ENCODE measurements around the gene CGREF1. TPM values are rescaled to one million over a fixed set of nuclear protein-coding genes. Genes with fewer than 3 reads are reported as not detected.

CGREF1 gene
- total and polyA plus RNA-seq, 7 experiments from 2014 or later = 0.34 to 3.5 (median 0.52) TPM; not detected in 1

DNA sequence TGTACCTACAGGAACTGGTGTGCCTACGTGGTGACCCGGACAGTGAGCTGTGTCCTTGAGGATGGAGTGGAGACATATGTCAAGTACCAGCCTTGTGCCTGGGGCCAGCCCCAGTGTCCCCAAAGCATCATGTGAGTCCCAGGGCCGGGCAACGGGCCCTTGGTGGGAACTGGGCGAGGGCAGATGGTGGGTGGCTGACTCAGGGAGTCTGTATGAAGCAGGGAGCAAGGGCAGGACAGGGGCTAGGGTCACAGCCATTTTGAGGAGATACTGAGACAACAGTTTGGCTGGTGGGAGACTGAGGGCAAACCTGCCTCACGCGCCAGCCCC lies 38.8 kb downstream of the CGREF1 start:
- ChIA-PET CTCF (no interaction called here), POLR2A (interaction anchor here (1.7 to 11.1 kb wide), 2 partner anchors 7 to 47 kb away, joined by 7 to 134 read pairs; partner anchors contain the start of genes OST4 and TMEM214)
- Histone ChIP-seq H3K4me3 (ENCODE audit: low read length) (no peak overlapping the region), H3K27ac (ENCODE audit: low read depth, low read length) (no peak overlapping the region), H3K9me3 (ENCODE audit: control insufficient read depth in 2 of 3, low read length in 3 of 3) (no peaks in the 10 kb centered on the region), H3K4me1 (ENCODE audit: control insufficient read depth in 2 of 2, insufficient read depth in 2 of 2, low read length in 2 of 2) (peaks cover 14 to 25% of the 10 kb centered on the region in 2 donors), H3K36me3 (ENCODE audit: control insufficient read depth in 2 of 3, insufficient read depth in 3 of 3, low read length in 3 of 3) (no peaks in the 10 kb centered on the region), H3K27me3 (ENCODE audit: control insufficient read depth in 2 of 2, insufficient read depth in 2 of 2, low read length in 2 of 2) (no peaks in the 10 kb centered on the region)
- H3K4me3 Mint-ChIP-seq = peak overlapping the region in 3 of 10 donors; percentile 19 to 82 (median 34)
- H3K4me1 Mint-ChIP-seq = peaks cover 23 to 52% (median 40%) of the 10 kb centered on the region in 7 donors
- H3K36me3 Mint-ChIP-seq = no peaks in the 10 kb centered on the region
- no peaks in the 10 kb centered on the region for H3K27me3 Mint-ChIP-seq
- DNase-seq (no peak), ATAC-seq (no peak)
- H3K9me3 Mint-ChIP-seq = no peaks in the 10 kb centered on the region
- intact Hi-C loops (cut with micrococcal nuclease) = loop anchor here (2.0 to 10.0 kb wide), 3 partner anchors 119 to 405 kb away; partner anchors contain the start of genes EIF2B4 (in 1 of the 2), IFT172 (in 1 of the 2) and SNX17 (in 1 of the 2)
- peak overlapping the region in 7 of 9 donors; percentile 4 to 97 (median 79) for H3K27ac Mint-ChIP-seq

DNA sequence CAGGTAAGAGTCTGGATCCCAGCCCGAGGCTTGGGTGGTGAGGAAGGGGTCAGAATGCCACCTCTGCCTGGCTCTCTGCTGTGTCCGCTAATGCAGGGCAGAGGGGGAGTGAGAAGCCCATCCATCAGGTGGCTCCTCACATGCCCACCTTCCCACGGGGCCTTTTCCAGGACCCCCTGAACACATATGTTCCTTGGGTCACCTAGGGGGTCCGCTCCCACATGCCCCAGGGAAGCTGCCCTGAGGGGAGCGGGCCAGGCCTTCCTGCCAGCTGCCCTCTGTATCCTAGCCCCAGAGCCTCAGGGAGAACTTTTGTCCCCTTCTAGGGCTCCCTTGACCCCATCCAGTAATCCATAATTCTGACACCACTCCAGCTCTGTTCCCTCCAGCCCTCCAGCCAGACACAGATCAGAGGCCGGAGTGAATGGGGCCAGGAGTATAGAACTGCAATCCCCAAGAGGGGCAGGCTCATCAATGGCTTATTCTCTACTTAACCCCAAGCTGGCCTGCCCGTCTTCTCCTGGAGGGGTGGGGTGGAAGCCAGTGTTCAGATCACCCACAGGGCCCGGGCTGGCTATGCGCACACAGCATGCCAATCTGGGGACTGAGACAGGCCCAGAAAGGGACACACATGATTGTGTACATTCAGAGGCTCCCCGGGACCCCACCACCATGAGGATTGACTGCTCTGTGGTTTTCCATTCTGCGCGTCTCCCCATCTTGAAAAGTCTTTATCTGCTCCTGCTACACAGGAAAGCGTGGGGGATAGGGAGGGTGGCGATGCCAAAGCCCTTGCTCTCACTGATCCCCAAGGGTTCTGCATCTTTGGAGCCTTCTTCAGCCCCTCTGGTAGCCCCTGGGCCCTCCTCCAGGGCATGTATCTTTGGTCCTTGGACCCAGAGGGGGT lies 39.4 kb downstream of the CGREF1 start:
- H3K27me3 Mint-ChIP-seq = no peaks in the 10 kb centered on the region
- no peak for DNase-seq
- no peaks in the 10 kb centered on the region for H3K9me3 Mint-ChIP-seq
- Histone ChIP-seq H3K9me3 (ENCODE audit: control insufficient read depth in 2 of 3, low read length in 3 of 3) (no peaks in the 10 kb centered on the region), H3K36me3 (ENCODE audit: control insufficient read depth in 2 of 3, insufficient read depth in 3 of 3, low read length in 3 of 3) (no peaks in the 10 kb centered on the region), H3K4me3 (ENCODE audit: low read length) (no peak overlapping the region), H3K27me3 (ENCODE audit: control insufficient read depth in 2 of 2, insufficient read depth in 2 of 2, low read length in 2 of 2) (no peaks in the 10 kb centered on the region), H3K4me1 (ENCODE audit: control insufficient read depth in 2 of 2, insufficient read depth in 2 of 2, low read length in 2 of 2) (peaks cover 18 to 32% of the 10 kb centered on the region in 2 donors), H3K27ac (ENCODE audit: low read depth, low read length) (no peak overlapping the region)
- peaks cover 27 to 53% (median 45%) of the 10 kb centered on the region in 7 donors for H3K4me1 Mint-ChIP-seq
- POLR2A ChIA-PET = interaction anchor here (11.1 kb wide), 1 partner anchor 6 kb away, joined by 134 read pairs; the partner anchor contains the start of gene OST4
- intact Hi-C loops (cut with micrococcal nuclease) = loop anchor here (2.0 to 10.0 kb wide), 5 partner anchors 119 to 1675 kb away; partner anchors contain the start of genes CCDC121 (in 1 of the 2), EIF2B4 (in 1 of the 2), GPN1 (in 1 of the 2) and IFT172 (in 1 of the 2)
- CTCF ChIA-PET = interaction anchor here (0.7 kb wide), 1 partner anchor 61 kb away, joined by 3 read pairs; no protein-coding TSS in a partner anchor
- H3K4me3 Mint-ChIP-seq = no peak overlapping the region
- peak overlapping the region in 4 of 9 donors; percentile 79 to 97 (median 96) for H3K27ac Mint-ChIP-seq
- peaks cover 0 to 1% (median 0%) of the 10 kb centered on the region in 5 donors for H3K36me3 Mint-ChIP-seq
- no peak for ATAC-seq

DNA sequence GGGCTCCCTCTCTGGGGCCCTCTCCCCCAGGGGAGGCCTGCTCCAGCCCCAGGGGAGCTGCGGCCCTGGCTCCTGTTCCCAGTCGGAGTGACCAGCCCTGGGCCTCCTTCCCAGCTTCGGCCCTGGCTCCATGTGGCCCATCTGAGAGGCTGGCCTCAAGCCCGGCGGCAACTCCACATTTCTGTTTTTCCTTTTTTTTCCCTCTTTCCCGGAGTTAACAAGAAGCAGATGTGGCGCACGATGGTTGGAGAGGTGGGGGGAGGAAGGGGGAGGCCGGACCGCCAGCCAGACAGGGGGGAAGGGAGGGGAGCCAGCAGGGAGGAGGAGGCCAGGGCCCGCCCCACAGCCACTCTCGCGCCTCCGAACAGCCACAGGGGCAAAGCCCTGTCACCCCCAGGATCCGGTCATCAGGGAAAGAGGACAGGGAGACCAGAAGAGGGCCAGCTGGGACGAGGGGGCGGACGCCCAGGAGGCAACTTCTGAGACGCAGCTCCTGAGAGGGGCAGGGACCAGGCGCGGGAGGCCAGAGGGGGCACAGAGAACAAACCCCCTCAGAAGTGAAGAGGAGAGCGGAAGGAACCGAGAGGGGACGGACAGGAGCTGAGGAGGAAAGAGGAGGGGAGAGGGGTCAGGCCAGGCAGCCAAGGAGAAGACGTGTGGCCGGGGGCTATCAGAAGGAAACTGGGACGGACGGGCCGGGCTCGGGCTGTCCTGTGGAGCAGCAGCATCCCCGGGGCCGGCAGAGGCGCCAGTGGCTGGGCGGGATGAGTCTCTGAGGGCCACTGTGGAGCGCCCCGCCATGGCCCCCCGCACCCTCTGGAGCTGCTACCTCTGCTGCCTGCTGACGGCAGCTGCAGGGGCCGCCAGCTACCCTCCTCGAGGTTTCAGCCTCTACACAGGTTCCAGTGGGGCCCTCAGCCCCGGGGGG lies 40.4 kb downstream of the CGREF1 start, which contains the start of gene EMILIN1:
EMILIN1 (plus strand) TSS at position 349 of the 928 bp plus-strand sequence; CDS start at position 800, 451 bp downstream.
- Mint-ChIP-seq H3K4me1 (peaks cover 34 to 58% (median 51%) of the 10 kb centered on the region in 7 donors), H3K27ac (peak within 1 kb of the TSS in 2 of 9 donors; percentile 2 to 29), H3K4me3 (no peak within 1 kb of the TSS), H3K27me3 (no peaks in the 10 kb centered on the region), H3K36me3 (peaks cover 0 to 4% (median 0%) of the 10 kb centered on the region in 5 donors), H3K9me3 (no peaks in the 10 kb centered on the region)
- Histone ChIP-seq H3K4me1 (ENCODE audit: control insufficient read depth in 2 of 2, insufficient read depth in 2 of 2, low read length in 2 of 2) (peaks cover 19 to 38% of the 10 kb centered on the region in 2 donors), H3K4me3 (ENCODE audit: low read length) (no peak within 1 kb of the TSS), H3K27ac (ENCODE audit: low read depth, low read length) (no peak within 1 kb of the TSS), H3K27me3 (ENCODE audit: control insufficient read depth in 2 of 2, insufficient read depth in 2 of 2, low read length in 2 of 2) (no peaks in the 10 kb centered on the region), H3K36me3 (ENCODE audit: control insufficient read depth in 2 of 3, insufficient read depth in 3 of 3, low read length in 3 of 3) (no peaks in the 10 kb centered on the region), H3K9me3 (ENCODE audit: control insufficient read depth in 2 of 3, low read length in 3 of 3) (no peaks in the 10 kb centered on the region)
- ChIA-PET CTCF (no interaction called here), POLR2A (no interaction called here)
- ATAC-seq (no peak), DNase-seq (no peak)
- intact Hi-C loops (cut with micrococcal nuclease) = loop anchor here (10.0 kb wide), 2 partner anchors 546 to 1676 kb away; partner anchors contain the start of genes CCDC121 (in 1 of the 2), GPN1 (in 1 of the 2) and PPP1CB (in 1 of the 2)

DNA sequence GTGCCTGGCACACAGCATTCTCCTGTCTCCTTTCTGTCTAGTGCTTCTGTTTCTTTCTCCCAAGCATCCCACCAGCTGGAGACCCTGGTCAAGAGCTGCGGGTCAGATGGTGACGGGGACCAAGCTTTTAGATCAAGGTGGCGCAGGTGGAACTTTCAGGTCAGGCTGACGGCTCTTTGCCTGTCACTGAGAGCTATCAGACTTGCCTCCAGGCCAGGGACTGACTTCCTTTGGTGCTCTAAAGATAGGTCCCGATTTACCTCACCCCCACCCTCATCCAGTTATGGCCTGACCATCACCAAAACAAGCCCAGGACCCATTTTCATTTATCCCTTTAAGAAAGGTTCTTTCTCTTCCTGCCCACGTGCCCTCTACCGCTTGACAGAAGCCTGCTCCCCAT lies 41.7 kb downstream of the CGREF1 start:
- ATAC-seq (no peak), DNase-seq (no peak)
- CTCF ChIA-PET = no interaction called here
- H3K27me3 Mint-ChIP-seq = no peaks in the 10 kb centered on the region
- peaks cover 0 to 4% (median 0%) of the 10 kb centered on the region in 5 donors for H3K36me3 Mint-ChIP-seq
- intact Hi-C loops (cut with micrococcal nuclease) = loop anchor here (10.0 kb wide), 2 partner anchors 548 to 1678 kb away; partner anchors contain the start of genes CCDC121 (in 1 of the 2), GPN1 (in 1 of the 2) and PPP1CB (in 1 of the 2)
- no peaks in the 10 kb centered on the region for H3K9me3 Mint-ChIP-seq
- H3K9me3 ChIP-seq (ENCODE audit: control insufficient read depth in 2 of 3, low read length in 3 of 3) = no peaks in the 10 kb centered on the region
- H3K36me3 ChIP-seq (ENCODE audit: control insufficient read depth in 2 of 3, insufficient read depth in 3 of 3, low read length in 3 of 3) = no peaks in the 10 kb centered on the region
- H3K27ac Mint-ChIP-seq = peak overlapping the region in 4 of 9 donors; percentile 34 to 71 (median 36)
- H3K27me3 ChIP-seq (ENCODE audit: control insufficient read depth in 2 of 2, insufficient read depth in 2 of 2, low read length in 2 of 2) = no peaks in the 10 kb centered on the region
- POLR2A ChIA-PET = interaction anchor here (0.6 to 1.0 kb wide), 2 partner anchors 31 to 106 kb away, joined by 3 read pairs; no protein-coding TSS in a partner anchor
- H3K4me3 ChIP-seq (ENCODE audit: low read length) = no peak overlapping the region
- H3K4me1 Mint-ChIP-seq = peaks cover 35 to 68% (median 61%) of the 10 kb centered on the region in 7 donors
- H3K27ac ChIP-seq (ENCODE audit: low read depth, low read length) = no peak overlapping the region
- H3K4me1 ChIP-seq (ENCODE audit: control insufficient read depth in 2 of 2, insufficient read depth in 2 of 2, low read length in 2 of 2) = peaks cover 20 to 36% of the 10 kb centered on the region in 2 donors
- no peak overlapping the region for H3K4me3 Mint-ChIP-seq

DNA sequence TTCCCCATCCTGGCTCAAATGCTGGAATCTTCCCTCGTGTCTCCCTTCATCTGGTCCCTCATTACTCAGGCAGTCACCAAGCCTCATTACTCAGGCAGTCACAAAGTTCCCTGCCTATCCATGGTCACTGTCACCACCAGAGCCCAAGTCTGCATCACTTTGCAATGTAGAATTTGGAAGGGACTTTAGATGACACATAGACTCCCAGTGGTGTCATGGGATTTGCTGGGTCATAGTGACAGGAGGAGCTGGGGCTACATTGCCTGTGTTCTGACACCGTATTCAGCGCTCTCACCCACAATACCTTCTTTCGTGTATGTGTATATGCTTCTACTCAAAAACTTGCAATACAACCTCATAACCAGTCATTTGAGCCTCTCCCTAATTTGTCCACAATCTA lies 42.6 kb downstream of the CGREF1 start:
- Histone ChIP-seq H3K4me3 (ENCODE audit: low read length) (no peak overlapping the region), H3K27me3 (ENCODE audit: control insufficient read depth in 2 of 2, insufficient read depth in 2 of 2, low read length in 2 of 2) (no peaks in the 10 kb centered on the region), H3K36me3 (ENCODE audit: control insufficient read depth in 2 of 3, insufficient read depth in 3 of 3, low read length in 3 of 3) (peaks cover 0 to 2% (median 0%) of the 10 kb centered on the region in 3 experiments), H3K4me1 (ENCODE audit: control insufficient read depth in 2 of 2, insufficient read depth in 2 of 2, low read length in 2 of 2) (peaks cover 14 to 26% of the 10 kb centered on the region in 2 donors), H3K9me3 (ENCODE audit: control insufficient read depth in 2 of 3, low read length in 3 of 3) (no peaks in the 10 kb centered on the region), H3K27ac (ENCODE audit: low read depth, low read length) (no peak overlapping the region)
- Mint-ChIP-seq H3K36me3 (peaks cover 0 to 4% (median 0%) of the 10 kb centered on the region in 5 donors), H3K27ac (peak overlapping the region in 7 of 9 donors; percentile 7 to 76 (median 60)), H3K4me3 (peak overlapping the region in 7 of 10 donors; percentile 33 to 66 (median 47)), H3K4me1 (peaks cover 33 to 65% (median 60%) of the 10 kb centered on the region in 7 donors), H3K27me3 (no peaks in the 10 kb centered on the region), H3K9me3 (no peaks in the 10 kb centered on the region)
- ATAC-seq (no peak), DNase-seq (no peak)
- POLR2A ChIA-PET = interaction anchor here (0.6 kb wide), 1 partner anchor 32 kb away, joined by 3 read pairs; no protein-coding TSS in a partner anchor
- intact Hi-C loops (cut with micrococcal nuclease) = loop anchor here (10.0 kb wide), 2 partner anchors 548 to 1678 kb away; partner anchors contain the start of genes CCDC121 (in 1 of the 2), GPN1 (in 1 of the 2) and PPP1CB (in 1 of the 2)
- CTCF ChIA-PET = no interaction called here

Data from naive thymus-derived CD4-positive, alpha-beta T cell (primary cell).